Measurements from ENCODE around the gene RYK.

GRCh38 chr3:134146666-134147065, 104.0 kb downstream of the RYK start:
- no peak for TF ChIP-seq CTCF (IDR thresholded peaks at IDR 0.05)
- no peak for TF ChIP-seq RAD21 (conservative IDR thresholded peaks at IDR 0.05 in 1 of 2, IDR thresholded peaks at IDR 0.05 in 1 of 2)
- no peak for TF ChIP-seq EHMT2 (IDR thresholded peaks at IDR 0.05; ENCODE audit: low read depth)
- TF ChIP-seq EP300 (IDR thresholded peaks at IDR 0.05), result no peak

Measured in A549 (cell line).